Left forelimb (tissue), 1 donor: ENCODE data around the gene PAIP2B.
A peak's percentile ranks its signal among the peaks of the same experiment; 100 is the strongest.
"Not testable (repeated sequence)": the region's sequence is repeated elsewhere in the genome, so short reads cannot be mapped to it uniquely, and the experiment has no call there.

Experiments used
- DNase-seq: peaks from one replicate; pipeline ENCODE4 v3.0.0-alpha.2; 2018; ENCODE audit warnings: low spot score

Gene PAIP2B, protein sequence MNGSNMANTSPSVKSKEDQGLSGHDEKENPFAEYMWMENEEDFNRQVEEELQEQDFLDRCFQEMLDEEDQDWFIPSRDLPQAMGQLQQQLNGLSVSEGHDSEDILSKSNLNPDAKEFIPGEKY

DNA sequence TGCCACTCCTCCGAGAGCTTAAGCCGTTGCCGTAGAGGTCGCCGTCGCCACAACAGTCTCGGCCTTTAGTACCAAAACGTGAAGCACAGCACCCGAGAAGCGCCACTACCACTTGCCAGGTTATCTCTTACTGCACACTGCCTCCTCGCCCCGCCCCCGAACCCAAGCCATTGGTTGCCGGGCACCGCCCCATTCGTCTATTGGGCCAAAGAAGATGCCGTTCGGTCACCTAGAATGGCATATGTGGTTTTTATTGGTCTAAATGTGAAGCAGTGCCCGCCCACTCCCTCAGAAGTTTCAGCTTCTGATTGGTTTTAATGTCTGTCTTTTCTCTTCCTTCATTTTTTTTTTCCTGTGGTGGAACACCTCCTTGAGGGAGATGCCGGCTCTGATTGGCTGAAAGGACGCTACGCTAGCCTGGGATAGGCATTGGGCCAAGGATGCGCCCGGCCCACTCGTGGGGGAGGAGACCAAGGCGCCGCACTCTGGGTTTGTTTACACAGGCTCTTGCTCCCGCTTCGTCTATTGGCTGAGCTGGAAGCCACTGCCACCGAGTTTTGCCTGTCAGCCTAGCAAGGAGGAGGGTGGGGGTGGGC, at the start of gene PAIP2B:
PAIP2B (minus strand) TSS at position 139 of the 596 bp plus-strand sequence. CDS start 24,514 bp downstream, outside the sequence.
- peak; percentile 97 for DNase-seq

DNA sequence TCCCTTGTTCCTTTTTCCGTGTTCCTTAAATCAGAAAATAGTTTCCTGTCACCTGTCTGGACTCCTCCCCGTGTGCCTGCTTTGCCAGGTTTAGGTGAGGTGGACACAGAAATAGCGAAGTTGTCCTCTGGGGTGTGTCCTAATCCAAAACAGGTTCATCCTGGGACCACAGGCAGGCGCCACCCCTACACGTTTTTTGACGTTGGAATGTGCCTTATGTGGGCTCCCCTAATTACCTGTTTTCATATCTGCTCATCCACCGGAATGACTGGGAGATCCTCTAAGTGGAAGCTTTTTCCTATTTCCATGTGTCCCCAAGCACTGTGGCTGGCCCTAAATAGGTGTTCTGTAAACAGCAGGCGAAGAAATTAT, 49.0 kb upstream of the PAIP2B start:
- DNase-seq, result no peak

DNA sequence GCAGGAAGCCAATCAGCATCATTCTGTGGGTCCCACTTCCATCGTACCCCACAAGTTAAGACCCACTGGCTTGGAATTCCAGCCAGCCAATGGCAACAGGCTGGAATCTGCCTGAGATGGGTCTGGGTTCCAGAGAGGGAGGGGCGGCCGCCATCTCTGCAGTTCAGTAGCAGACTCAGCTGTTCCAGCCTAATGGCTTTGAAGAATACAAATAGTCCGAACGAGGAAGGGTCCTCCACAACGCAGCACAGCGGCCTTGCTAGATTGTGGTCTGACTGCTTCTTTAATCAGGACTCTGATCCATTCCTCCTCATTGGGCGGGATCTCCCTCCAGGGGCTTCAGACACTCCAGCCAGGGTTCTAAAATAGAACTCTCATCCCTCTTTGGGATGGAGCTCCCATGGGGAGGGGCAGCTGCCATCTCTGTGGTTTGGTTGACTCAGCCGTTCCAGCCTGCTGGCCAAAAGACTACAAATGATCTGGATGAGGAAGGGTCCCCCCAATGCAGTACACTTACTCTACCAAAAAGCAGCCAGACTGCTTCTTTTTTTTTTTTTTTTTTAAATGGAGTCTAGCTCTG, 42.7 kb upstream of the PAIP2B start:
- no peak for DNase-seq

DNA sequence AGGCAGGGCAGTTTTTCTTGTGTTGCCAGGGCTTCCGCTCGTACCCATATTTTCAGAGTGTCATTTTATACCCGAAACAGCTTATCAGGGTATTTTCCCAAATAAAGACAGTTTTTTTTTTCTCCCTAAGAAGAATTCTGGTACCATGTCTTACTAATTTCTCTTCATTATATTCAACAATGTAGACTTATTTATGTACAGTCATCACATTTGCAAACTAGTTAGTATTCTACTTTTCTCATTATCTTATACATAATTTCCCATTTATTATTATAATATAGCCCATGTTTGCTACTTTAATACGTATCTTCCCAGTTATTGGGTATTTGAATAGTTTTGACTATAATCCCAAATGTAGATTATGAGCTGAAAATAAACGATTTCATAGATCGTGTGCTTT, 36.5 kb upstream of the PAIP2B start:
- no peak for DNase-seq

DNA sequence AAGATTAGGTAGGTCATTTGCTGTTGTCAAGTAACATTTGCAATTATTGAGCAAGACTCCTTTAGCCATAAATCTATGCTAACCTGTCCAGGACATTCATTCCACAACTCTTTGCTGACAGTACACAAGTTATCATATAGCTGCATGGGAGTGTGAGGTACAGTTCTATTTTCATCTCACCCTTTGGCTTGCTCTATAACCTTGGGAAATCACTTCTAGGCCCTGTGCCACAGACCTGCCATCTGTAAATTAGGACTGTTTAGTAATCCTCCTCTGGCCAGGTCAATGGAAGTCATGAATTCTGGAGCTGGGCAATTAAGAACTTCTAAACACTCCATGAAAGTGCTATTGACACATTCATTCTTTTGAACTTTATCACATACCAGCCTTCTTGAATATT, 34.6 kb upstream of the PAIP2B start:
- DNase-seq, result no peak

DNA sequence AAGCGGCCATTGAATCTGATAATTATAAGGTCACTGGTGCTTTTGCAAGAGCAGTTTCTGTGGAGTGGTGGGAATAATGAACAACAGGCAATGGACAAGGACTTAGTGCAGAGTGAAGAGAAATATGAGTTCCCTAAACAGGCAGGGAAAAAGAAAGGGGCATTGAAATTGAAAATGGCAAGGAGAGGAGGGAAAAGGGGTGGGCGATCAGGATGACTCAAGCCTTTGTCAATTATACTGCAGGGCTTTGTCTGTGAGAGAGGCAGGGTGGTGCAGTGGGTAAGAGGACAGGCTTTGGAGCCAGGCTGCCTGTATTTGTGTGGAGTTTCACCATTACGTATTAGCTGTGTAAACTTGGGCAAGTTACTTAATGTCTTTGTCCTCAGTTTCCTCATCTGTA, 29.5 kb upstream of the PAIP2B start:
- DNase-seq, result no peak

DNA sequence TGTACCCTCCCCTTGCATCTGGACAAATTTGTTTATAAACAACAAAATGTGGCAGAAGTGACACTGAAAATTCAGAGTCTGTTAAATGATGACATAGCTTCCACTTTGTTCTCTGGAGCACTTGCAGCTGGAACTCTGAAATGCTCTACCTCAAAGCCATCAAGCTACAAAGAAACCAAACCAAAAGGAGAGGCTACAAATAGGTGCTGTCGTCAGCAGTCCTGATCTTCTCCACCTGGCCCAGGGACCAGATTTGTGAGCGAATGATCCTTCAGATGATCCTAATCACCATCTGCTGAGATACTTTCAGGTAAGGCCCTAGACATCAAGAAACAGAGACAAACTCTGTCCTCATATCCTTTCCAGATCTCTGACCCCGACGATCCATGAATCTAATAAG, 27.9 kb upstream of the PAIP2B start:
- no peak for DNase-seq

DNA sequence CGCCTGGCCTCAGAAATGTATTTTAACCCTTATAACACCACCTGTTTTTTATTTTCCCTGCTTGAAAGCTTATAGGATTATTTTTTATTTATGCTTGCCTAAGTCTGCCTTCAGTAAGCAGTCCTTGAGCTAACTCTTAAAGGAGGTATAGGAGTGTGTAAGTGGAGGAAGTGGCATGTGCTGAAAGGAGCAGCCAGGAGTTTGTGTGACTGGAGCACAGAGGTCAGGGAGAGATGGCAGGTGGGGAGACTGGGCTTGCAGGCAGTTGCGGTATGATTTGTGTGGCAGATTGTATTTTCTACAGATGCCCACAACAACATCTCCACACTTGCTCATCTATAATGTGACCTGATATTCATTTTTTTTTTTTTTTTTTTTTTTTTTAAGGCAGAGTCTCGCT, 27.2 kb upstream of the PAIP2B start:
- DNase-seq, result no peak

DNA sequence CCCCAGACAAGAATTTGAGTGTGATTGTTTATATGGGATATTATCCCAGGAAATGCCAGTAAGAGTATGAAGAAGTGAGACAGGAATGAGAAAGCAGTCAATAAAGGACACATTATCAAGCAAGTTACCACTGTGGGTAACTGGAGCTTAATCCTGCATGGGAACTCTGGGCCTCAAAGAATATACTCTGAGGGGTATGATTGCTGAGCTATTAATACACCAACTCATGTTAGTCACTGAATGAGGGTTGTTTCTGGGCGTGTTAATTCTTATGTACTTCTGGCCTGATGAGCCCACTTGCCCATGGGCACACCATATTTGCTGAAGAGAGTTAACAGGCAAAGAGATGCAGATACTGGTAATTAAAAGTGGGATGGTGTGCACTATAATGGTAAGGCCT, 26.6 kb upstream of the PAIP2B start:
- DNase-seq, result no peak

DNA sequence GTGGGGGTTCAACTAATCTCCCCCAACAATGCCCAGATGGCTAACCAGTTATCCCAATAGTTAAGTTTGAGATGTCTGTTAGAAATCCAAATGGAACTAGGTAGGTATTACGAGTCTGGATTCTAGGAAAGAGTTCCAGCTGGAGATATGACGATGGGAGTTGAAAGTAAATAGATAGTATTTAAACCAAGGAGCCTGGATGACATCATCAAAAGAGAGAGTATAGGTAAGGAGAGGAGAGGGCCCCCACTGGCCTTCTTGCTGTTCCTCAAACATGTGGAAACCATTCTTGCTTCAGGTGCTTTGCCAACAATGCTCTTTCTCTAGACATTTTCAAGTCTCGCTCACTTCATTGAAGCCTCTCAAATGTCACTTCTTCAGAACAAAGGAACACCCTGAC, 26.0 kb upstream of the PAIP2B start:
- no peak for DNase-seq

DNA sequence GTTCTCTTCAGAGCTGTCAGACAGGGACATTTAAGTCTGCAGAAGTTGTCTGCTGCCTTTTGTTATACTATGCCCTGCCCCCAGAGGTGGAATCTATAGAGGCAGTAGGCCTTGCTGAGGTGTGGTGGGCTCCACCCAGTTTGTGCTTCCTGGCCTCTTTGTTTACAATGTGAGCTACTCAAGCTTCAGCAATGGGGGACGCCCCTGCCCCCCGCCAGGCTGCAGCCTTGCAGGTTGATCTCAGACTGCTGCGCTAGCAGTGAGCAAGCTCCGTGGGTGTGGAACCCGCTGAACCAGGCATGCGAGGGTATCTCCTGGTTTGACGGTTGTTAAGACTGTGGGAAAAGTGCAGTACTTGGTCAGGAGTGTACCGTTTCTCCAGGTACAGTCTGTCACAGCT, 24.0 kb upstream of the PAIP2B start:
- no peak for DNase-seq

DNA sequence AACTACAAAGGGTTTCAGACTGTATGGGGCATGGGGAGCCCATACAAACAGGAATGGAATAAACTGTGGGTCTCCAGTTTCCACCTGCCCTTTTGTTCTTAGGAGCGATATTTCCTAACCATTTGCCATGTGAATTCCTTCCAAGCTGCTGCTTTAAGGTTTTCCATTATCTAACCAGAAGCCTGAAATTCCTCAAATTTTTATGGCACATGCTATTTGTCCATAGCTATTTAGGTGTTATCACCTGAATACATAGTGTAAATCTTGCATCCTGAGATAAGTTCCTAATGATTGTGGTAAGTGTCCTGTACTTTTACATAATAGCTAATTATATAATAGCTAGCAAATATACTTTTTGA, 17.4 kb upstream of the PAIP2B start:
- DNase-seq, result no peak

DNA sequence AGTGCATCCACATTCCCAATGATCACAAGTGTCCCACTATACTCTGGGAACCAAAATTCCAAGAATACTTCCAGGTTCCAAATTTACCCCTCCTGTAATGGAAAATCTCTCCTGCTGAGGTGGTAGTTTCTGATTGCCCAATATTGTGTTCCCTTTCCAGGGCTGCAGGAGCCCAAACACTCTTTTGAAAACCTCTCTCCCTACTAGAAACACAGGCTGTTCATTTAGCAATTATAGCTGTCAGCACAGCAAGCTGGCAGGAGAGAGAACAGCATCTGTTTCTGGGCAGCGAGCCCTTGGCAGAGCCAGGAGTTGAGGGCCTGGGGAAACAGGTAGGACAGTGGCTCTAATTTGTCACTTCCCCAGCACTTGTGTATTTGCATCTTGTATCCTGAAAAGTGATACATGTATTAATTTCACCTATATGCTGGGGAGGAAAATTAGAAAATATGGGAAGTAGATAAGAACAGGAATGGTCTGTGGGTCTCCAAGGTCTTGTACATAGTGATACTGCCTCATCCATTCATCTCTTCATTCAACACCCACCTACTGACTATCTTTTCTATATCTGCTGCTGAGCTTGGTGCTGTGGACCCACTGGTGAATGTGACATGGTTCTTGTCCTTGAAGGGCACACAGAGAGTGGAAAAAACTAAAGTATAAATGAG, 16.9 kb upstream of the PAIP2B start:
- DNase-seq, result no peak

DNA sequence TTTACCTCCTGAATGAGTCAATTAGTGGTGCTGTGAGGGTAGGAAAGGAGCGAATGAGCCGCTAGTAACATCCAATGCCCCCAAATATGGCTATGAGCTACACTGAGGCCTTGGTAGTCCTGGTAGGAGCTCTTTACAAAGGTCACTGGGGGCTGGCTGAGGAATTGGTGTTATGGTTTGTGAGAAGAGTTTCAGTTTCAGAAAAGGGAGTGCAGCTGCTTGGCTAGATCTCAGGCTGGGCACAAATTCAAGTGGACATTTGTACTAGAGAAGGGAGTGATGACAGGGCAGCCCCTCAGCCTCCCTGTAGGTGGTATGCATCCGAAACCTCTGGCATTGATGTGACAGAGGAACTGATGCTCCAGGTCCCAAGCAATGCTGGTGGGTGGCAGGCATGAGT, 13.9 kb upstream of the PAIP2B start:
- no peak for DNase-seq

DNA sequence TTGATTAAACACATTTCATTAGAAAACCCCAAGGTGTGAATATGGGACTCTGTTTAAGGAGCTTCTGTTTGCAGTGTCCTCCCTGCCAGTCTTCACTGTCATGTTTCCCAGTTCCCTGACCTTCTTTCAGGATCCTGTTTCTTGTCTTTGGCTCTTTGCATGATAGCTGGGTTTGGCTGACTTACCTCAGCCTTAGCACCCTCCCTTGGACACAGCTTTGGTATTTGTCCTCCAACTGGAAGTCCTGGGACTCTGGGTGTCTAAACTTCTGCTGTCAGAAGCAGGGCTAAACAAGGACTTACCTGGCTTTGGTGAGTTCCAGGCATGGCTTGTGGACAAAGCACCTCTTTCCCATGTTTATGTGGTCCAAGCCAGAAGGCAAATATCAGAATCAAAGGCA, 11.2 kb upstream of the PAIP2B start:
- DNase-seq, result no peak

DNA sequence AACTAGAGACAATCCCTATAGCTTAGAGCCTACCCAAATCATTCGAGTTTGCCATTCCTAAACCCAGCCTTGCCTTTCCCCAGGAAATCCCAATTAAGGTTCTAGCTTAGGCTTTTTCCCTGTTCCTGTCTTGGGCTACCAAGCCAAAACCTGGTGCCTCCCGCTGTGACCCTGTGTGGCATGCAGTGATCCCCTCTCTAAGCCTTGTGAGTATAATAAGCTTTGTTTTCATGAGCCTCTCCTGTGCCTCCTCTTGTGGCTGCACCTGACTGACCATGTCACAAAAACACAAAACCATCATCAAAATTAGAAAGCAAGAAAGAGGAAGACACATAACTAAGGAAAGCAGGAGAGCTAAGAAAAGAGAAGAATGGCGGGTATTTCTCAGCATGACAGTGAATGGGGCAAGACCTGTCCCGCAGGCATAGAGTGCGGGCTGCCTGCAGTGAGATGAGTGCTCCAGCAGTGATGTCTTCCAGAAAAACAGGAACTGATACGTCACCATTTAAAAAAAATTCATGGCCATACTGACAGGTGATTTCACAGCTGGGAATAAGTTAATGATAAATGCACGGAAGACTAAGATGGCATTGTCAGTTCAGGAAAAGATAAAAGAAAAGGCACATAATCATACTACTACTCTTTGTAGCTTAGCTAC, 9.2 kb upstream of the PAIP2B start:
- no peak for DNase-seq

DNA sequence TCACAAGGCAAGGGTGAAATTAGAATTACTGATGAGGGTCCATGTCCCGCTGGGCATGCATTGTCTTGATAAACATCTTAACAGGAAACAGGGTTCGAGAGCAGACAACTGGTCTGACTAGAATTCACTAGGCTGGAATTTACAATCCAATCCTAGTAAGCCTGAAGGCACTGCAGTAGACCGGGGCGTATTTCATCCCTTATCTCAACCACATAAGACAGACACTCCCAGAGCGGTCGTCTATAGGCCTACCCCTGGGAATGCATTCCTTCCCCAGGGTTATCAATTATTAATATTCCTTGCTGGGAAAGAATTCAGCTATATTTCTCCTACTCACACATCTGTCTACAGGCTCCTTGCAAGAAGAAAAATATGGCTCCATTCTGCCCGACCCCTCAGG, 6.2 kb upstream of the PAIP2B start:
- not testable (repeated sequence) for DNase-seq

DNA sequence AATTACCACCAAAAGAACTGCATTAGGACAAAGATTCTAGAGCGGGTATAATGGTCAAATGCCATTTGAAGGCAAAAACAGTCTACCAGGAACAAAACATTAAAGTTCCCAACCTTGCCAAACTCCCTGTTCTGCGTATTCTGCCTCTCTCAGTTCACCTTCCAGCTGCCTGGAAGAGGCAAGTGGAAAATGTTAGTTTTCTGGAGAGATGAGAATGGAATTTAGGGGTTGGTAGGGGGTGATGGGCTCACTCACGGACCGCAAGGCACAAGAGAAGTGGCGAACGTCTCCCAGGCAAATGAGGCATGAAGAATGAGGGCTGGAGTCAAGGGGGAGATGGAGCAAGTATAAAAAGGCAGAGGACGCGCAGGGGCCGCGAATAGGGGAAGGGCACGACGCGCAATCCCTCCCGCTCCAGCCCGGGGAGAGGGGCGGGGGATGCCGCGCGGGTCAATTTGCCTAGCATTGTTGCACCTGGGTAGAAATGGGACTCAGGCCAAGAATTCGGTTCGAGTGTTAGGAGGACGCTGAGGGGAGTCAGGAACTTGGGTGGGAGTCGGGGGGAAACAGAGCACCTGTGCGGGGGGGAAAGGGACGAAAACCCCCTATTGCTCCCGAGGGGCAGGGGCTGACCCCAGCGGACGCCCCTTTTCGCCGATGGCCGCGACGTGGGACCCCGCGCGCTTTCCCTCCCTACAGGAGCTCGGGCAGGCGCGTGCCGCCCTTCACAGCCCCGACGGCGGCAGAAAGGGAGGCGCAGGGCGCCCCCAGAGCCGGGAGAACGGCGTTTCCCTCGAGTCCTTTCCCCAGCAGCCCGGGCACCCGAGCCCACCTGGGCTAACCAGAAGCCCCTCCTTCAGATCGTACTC, 573 bp downstream of the PAIP2B start:
- no peak for DNase-seq

DNA sequence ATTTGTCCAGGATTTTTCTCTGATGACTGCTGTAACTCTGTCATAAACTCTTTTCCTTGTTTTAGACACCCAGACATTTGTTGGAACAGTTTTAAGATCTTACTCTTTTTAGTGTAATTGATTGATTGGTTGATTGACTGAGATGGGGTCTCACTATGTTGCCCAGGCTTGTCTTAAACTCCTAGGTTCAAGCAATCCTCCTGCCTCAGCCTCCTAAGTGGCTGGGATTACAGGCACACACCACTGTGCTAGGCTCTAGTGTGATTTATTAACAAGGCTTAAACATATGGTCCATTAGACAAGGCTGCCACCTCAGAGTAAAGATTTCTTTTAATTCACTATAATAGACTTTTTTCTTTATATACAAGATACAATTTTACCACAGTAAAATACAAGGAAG, 2.0 kb downstream of the PAIP2B start:
- DNase-seq, result no peak

DNA sequence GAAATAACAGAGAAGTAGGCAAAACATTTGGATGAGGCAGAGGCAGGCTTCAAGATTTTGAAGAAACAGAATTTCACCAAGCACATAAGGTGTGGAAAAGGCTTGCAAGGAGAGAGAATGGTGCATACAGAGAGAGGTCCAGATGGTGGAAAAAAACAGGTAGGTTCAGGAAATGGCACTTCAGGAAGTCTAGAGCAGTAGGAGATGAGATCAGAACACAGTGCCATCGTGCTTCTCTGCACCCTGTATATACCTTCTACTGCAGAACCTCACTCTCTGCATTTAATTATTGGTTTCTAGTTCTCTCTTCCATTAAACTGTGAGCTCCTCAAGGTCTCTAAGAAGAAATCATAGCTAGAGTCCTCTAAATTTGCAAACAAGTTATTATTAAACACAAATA, 2.4 kb downstream of the PAIP2B start:
- no peak for DNase-seq

DNA sequence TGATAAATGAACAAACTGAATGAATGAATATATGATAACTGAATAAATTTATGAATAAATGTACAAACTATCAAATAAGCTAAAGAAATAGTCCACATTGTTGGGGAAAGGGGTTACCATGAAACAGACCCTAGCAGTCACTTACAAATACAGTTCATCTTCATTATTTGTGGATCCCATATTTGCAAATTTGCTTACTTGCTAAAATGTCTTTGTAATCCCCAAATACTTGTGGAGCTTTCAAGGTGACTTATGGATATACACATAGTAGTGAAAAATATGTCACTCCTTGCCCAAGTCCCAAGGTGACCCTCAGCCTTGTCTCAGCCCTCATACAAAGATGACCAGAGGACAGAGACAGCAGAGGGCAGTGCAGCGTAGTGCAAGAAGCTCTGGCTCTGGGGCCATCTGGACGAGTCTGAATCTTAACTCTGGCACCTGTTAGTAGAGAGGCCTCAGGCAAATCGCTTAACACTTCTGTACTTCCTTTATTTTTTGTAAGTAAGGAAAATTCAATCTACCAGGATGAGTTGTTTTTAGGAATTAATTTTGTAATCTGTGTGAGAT, 3.1 kb downstream of the PAIP2B start:
- DNase-seq, result no peak

DNA sequence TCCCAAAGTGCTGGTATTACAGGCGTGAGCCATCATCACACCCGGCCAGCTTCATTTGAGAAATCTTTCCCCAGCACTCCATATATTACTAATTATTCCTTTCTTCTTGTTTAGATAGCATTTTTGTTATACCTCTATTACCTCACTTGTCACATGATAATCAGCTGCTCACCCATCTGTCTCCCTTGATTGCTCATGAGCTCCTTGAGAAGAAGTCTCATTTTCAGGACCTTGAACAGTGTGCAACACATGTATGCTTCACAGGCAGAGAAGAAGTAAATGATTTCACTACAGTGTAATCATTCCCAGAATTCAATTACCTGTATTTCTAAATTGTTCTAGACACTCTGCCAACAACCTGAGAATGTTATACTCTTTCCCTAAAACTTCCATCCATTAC, 6.2 kb downstream of the PAIP2B start:
- no peak for DNase-seq
